IPS-15b (cell line): ENCODE data around the gene ADAMTS14.
A peak's percentile ranks its signal among the peaks of the same experiment; 100 is the strongest.
"Not testable (repeated sequence)": the region's sequence is repeated elsewhere in the genome, so short reads cannot be mapped to it uniquely, and the experiment has no call there.

ENCODE experiments used
- H3K27me3 ChIP-seq: one replicate; pipeline ENCODE4 v1.6.1; 2013; ENCODE audit warnings: low read length; ENCODE audit not compliant: control insufficient read depth, insufficient read depth
- H3K36me3 ChIP-seq: one replicate; pipeline ENCODE4 v1.6.1; 2013; ENCODE audit warnings: low read length; ENCODE audit not compliant: control insufficient read depth, insufficient read depth
- H3K4me1 ChIP-seq: one replicate; pipeline ENCODE4 v1.6.1; 2013; ENCODE audit warnings: mild to moderate bottlenecking, low read length; ENCODE audit not compliant: control insufficient read depth, insufficient read depth
- H3K4me3 ChIP-seq: one replicate; pipeline ENCODE4 v1.5.1; 2013; ENCODE audit warnings: low read depth, low read length
- H3K9ac ChIP-seq: one replicate; pipeline ENCODE4 v1.6.1; 2013; ENCODE audit warnings: low read depth, mild to moderate bottlenecking, low read length
- H3K9me3 ChIP-seq: one replicate; pipeline ENCODE4 v1.6.1; 2013; ENCODE audit warnings: mild to moderate bottlenecking, low read length; ENCODE audit not compliant: control insufficient read depth, insufficient read depth

ADAMTS14 gene

GRCh38 chr10:70672165-70673042, at the start of gene ADAMTS14:
TSS of gene ADAMTS14 (plus strand) at chr10:70672506. CDS start at chr10:70672803, 297 bp downstream.
- Histone ChIP-seq H3K36me3 (no peaks in the 10 kb centered on the region), H3K4me3 (peak within 1 kb of the TSS; percentile 54), H3K9me3 (no peaks in the 10 kb centered on the region), H3K4me1 (peaks cover 4% of the 10 kb centered on the region), H3K9ac (peak within 1 kb of the TSS; percentile 70), H3K27me3 (peaks cover 25% of the 10 kb centered on the region)

GRCh38 chr10:70622541-70622940, 49.8 kb upstream of the ADAMTS14 start:
- Histone ChIP-seq H3K4me3 (no peak overlapping the region), H3K9me3 (peaks cover 10% of the 10 kb centered on the region), H3K4me1 (peaks cover 27% of the 10 kb centered on the region), H3K27me3 (no peaks in the 10 kb centered on the region), H3K9ac (no peak overlapping the region), H3K36me3 (peaks cover 5% of the 10 kb centered on the region)

DNA sequence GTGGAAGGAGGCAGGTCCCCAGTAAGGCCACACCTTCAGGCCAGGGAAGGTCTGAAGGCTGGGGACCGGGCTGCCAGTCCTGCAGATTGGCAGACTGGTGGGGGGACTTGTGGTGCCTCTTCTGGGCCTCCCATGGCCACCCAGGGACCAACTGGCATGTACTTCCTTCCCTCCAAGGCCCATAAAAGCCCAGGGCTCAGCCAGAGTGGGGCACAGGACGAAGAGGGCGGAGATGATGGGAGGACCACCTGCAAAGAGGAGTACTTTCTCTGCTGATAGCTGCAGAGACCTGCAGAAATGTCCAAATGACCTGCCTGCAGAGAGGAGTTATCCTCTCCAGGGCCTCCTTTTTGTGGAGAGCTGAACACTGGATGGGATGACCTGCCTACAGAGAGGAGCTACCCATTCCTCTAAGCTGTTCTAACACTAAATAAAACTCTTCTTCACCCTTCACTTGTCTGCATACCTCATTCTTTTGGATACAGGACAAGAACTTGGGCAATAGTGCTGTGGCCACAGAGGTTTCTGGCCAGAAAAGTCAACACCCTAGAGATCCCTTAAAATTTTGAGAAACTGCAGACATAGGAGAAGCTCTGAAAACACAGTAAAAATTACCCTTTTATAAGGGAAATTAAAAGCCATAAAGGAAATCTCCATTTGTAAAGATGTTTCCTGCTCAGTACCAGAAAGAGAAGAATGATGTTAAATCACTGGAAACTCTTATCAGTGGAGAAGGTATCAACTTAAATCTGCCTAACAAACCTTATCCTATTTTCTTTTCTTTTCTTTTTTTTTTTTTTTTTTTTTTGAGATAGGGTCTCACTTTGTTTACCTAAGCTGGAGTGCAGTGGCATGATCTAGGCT, 49.1 kb upstream of the ADAMTS14 start:
- Histone ChIP-seq H3K4me3 (no peak overlapping the region), H3K27me3 (no peaks in the 10 kb centered on the region), H3K9ac (peak overlapping the region; percentile 28), H3K36me3 (peaks cover 5% of the 10 kb centered on the region), H3K4me1 (peaks cover 27% of the 10 kb centered on the region), H3K9me3 (peaks cover 10% of the 10 kb centered on the region)

GRCh38 chr10:70626056-70626455, 46.2 kb upstream of the ADAMTS14 start:
- Histone ChIP-seq H3K4me1 (peaks cover 27% of the 10 kb centered on the region), H3K9ac (no peak overlapping the region), H3K27me3 (no peaks in the 10 kb centered on the region), H3K36me3 (no peaks in the 10 kb centered on the region), H3K9me3 (no peaks in the 10 kb centered on the region), H3K4me3 (no peak overlapping the region)

DNA sequence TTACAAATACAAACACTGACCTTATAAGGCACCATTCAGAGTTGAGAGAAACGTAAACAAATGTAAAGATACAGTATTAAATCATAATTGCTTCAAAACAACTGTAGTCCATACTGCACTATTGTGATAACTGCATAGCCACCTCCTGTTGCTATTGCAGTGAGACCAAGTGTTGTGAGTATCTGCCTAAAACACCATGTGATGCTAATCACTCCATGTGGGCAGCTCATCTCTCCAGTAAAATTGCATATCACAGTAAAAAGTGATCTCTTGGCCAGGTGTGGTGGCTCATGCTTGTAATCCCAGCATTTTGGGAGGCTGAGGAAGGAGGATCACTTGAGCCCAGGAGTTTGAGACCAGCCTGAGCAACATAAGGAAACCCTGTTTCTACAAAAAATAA, 43.0 kb upstream of the ADAMTS14 start:
- Histone ChIP-seq H3K9ac (no peak overlapping the region), H3K36me3 (no peaks in the 10 kb centered on the region), H3K27me3 (no peaks in the 10 kb centered on the region), H3K9me3 (no peaks in the 10 kb centered on the region), H3K4me1 (peaks cover 18% of the 10 kb centered on the region), H3K4me3 (no peak overlapping the region)

DNA sequence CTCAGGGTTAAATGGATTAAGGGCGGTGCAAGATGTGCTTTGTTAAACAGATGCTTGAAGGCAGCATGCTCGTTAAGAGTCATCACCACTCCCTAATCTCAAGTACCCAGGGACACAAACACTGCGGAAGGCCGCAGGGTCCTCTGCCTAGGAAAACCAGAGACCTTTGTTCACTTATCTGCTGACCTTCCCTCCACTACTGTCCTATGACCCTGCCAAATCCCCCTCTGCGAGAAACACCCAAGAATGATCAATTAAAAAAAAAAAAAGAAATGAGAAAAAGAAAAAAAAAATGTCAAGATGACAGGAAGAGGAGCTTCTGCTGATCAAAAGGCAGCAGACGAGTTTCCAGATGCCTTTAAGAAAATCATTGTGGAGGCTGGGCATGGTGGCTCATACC, 40.6 kb upstream of the ADAMTS14 start:
- not testable (repeated sequence) for H3K9ac ChIP-seq, H3K4me3 ChIP-seq, H3K9me3 ChIP-seq, H3K4me1 ChIP-seq, H3K36me3 ChIP-seq, H3K27me3 ChIP-seq

DNA sequence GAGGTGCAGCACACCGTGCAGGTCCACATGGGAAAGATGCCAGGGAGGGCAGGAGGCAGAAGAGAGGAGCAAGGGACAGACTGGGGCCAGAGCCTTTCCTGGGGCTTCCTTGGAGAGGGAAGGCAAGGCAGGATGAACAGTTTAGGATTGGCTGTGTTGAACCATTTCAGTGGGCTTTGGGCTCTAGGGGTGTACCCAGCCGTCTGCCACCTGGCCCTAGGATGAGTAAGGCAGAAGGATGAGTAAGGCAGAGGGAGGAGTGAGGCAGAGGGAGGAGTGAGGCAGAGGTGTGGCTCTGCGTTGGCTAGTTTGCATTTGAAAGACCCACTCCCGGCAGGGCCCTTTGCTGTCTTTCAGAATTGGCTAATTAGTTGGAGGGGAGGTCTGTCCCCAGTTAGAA, 38.3 kb upstream of the ADAMTS14 start:
- no peak overlapping the region for H3K4me3 ChIP-seq
- no peaks in the 10 kb centered on the region for H3K36me3 ChIP-seq
- peaks cover 6% of the 10 kb centered on the region for H3K4me1 ChIP-seq
- no peaks in the 10 kb centered on the region for H3K9me3 ChIP-seq
- H3K9ac ChIP-seq = no peak overlapping the region
- H3K27me3 ChIP-seq = no peaks in the 10 kb centered on the region

GRCh38 chr10:70634515-70634914, 37.8 kb upstream of the ADAMTS14 start:
- not testable (repeated sequence) for H3K4me3 ChIP-seq, H3K9me3 ChIP-seq

GRCh38 chr10:70639640-70640383, 32.5 kb upstream of the ADAMTS14 start:
- not testable (repeated sequence) for H3K36me3 ChIP-seq, H3K9ac ChIP-seq, H3K4me3 ChIP-seq, H3K9me3 ChIP-seq, H3K4me1 ChIP-seq, H3K27me3 ChIP-seq

More at GRCh38 chr10:70634515-70634914, 37.8 kb upstream of the ADAMTS14 start:
- H3K4me1 ChIP-seq, H3K27me3 ChIP-seq, H3K36me3 ChIP-seq, H3K9ac ChIP-seq: not testable (repeated sequence)

DNA sequence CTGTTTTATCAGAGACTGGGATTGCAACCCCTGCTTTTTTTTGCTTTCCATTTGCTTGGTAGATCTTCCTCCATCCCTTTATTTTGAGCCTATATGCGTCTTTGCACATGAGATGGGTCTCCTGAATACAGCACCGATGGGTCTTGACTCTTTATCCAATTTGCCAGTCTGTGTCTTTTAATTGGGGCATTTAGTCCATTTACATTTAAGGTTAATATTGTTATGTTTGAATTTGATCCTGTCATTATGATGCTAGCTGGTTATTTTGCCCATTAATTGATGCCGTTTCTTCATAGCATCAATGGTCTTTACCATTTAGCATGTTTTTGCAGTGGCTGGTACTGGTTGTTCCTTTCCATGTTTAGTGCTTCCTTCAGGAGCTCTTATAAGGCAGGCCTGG, 29.0 kb upstream of the ADAMTS14 start:
- H3K9ac ChIP-seq = not testable (repeated sequence)

DNA sequence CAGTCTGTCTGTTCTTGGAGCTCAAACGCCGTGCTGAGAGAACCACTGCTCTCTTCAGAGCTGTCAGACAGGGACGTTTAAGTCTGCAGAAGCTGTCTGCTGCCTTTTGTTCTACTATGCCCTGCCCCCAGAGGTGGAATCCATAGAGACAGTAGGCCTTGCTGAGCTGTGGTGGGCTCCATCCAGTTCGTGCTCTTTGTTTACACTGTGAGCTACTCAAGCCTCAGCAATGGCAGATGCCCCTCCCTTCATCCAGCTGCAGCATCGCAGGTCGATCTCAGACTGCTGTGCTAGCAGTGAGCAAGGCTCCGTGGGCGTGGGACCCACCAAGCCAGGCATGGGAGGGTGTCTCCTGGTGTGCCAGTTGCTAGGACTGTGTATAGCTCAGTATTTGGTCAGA, 27.3 kb upstream of the ADAMTS14 start:
- H3K4me1 ChIP-seq, H3K36me3 ChIP-seq, H3K27me3 ChIP-seq, H3K4me3 ChIP-seq, H3K9ac ChIP-seq: not testable (repeated sequence)
- peaks cover 14% of the 10 kb centered on the region for H3K9me3 ChIP-seq

More for the DNA sequence above, 29.0 kb upstream of the ADAMTS14 start:
- not testable (repeated sequence) for H3K27me3 ChIP-seq, H3K4me1 ChIP-seq, H3K36me3 ChIP-seq, H3K9me3 ChIP-seq, H3K4me3 ChIP-seq
